Keratinocyte (primary cell): Measurements from ENCODE around the gene SLC1A1.

ENCODE experiments used
- CTCF ChIP-seq, 3 experiments: IDR thresholded peaks in 1 of 3; conservative IDR thresholded peaks in 1 of 3; optimal IDR thresholded peaks in 1 of 3; 2 replicates in 2 of 3; 3 replicates in 1 of 3; pipeline versions ENCODE3 to v1.5.1; 2011; ENCODE audit warnings: low read length in 3 of 3, mild to moderate bottlenecking in 3 of 3, moderate library complexity in 2 of 3, control low read depth in 1 of 3, inconsistent platforms in 1 of 3; ENCODE audit not compliant: insufficient read depth in 2 of 3; ENCODE audit errors: extremely low read depth in 1 of 3
- EZH2 ChIP-seq: IDR thresholded peaks from one replicate; pipeline ENCODE4 v1.6.1; 2012; ENCODE audit warnings: inconsistent platforms, mild to moderate bottlenecking, low read length, moderate library complexity

- TF ChIP-seq CTCF (optimal IDR thresholded peaks at IDR 0.05 in 1 of 3, IDR thresholded peaks at IDR 0.05 in 1 of 3, conservative IDR thresholded peaks at IDR 0.05 in 1 of 3; ENCODE audit: extremely low read depth in 1 of 3, insufficient read depth in 2 of 3, low read length in 3 of 3) (no peak), EZH2 (no peak)
These were observed 6.2 kb downstream of the SLC1A1 start for GRCh38 chr9:4496497-4496896.
